Activated T-cell treated with anti-CD3 and anti-CD28 coated beads for 48 hours (primary cell): ENCODE data around the gene CDH22.

Source experiments
- DNase-seq: peaks from one replicate; pipeline ENCODE4 v3.0.0-alpha.2; 2020; ENCODE audit warnings: low read depth

Gene CDH22

GRCh38 chr20:46300281-46300680 lies 8.0 kb downstream of the CDH22 start:
- DNase-seq: no peak

GRCh38 chr20:46299078-46299477 lies 9.2 kb downstream of the CDH22 start:
- no peak for DNase-seq

- DNase-seq: no peak
Measured at GRCh38 chr20:46298374-46298773, 9.9 kb downstream of the CDH22 start.

- no peak for DNase-seq
Measured at GRCh38 chr20:46296526-46297250, 11.6 kb downstream of the CDH22 start.

- no peak for DNase-seq
Measured at GRCh38 chr20:46293084-46293483, 15.2 kb downstream of the CDH22 start.

- DNase-seq: no peak
Measured at GRCh38 chr20:46291401-46291800, 16.9 kb downstream of the CDH22 start.

- DNase-seq: no peak
Measured at GRCh38 chr20:46289432-46289831, 18.9 kb downstream of the CDH22 start.

- DNase-seq: no peak
Measured at GRCh38 chr20:46286977-46287376, 21.3 kb downstream of the CDH22 start.

- DNase-seq: no peak
Measured at GRCh38 chr20:46286382-46286781, 21.9 kb downstream of the CDH22 start.

GRCh38 chr20:46285740-46286139 lies 22.6 kb downstream of the CDH22 start:
- DNase-seq: no peak

- no peak for DNase-seq
Measured at GRCh38 chr20:46285072-46285471, 23.2 kb downstream of the CDH22 start.

GRCh38 chr20:46284040-46284427 lies 24.3 kb downstream of the CDH22 start:
- DNase-seq: no peak

GRCh38 chr20:46283426-46284039 lies 24.8 kb downstream of the CDH22 start:
- no peak for DNase-seq

- no peak for DNase-seq
Measured at GRCh38 chr20:46282669-46283068, 25.6 kb downstream of the CDH22 start.

GRCh38 chr20:46279103-46279502 lies 29.2 kb downstream of the CDH22 start:
- no peak for DNase-seq

- DNase-seq: no peak
Measured at GRCh38 chr20:46277602-46278001, 30.7 kb downstream of the CDH22 start.

- no peak for DNase-seq
Measured at GRCh38 chr20:46276531-46276930, 31.8 kb downstream of the CDH22 start.

- DNase-seq: no peak
Measured at GRCh38 chr20:46275091-46275490, 33.2 kb downstream of the CDH22 start.

- no peak for DNase-seq
Measured at GRCh38 chr20:46273717-46274116, 34.6 kb downstream of the CDH22 start.

GRCh38 chr20:46272389-46273047 lies 35.8 kb downstream of the CDH22 start:
- DNase-seq: no peak

GRCh38 chr20:46270977-46271744 lies 37.1 kb downstream of the CDH22 start:
- DNase-seq: no peak

- DNase-seq: no peak
Measured at GRCh38 chr20:46269372-46269771, 38.9 kb downstream of the CDH22 start.

GRCh38 chr20:46268662-46269061 lies 39.6 kb downstream of the CDH22 start:
- no peak for DNase-seq
